Measurements from ENCODE around the gene CALCOCO2. TPM values are rescaled to one million over a fixed set of nuclear protein-coding genes. Genes with fewer than 3 reads are reported as not detected.

CALCOCO2 gene
- total and polyA plus RNA-seq, 2 experiments from 2014 or later, result 14.4 to 16.3 TPM

DNA sequence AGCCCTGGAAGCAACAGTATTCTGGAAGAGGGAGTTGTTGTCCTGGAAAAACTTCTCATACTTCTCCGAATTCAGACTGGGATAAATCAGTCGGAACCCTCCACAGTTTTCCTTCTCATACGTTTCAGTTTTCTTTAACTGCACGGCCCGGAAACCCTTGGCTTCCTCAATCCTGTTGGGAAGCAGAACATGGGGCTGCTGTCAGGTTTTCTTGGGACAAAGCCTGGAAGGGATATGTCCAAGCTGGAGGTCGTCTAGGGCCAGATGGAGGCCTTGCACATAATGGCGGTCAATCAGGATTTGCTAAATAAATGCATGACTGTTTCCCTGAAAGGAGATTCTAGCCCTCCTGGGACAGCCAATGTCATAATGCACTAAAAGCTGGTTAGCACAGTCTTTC is 43.0 kb upstream of the CALCOCO2 start:
- ATAC-seq, result no peak
- H3K4me2 ChIP-seq, result no peak overlapping the region
- H3K4me3 Mint-ChIP-seq, result no peak overlapping the region

DNA sequence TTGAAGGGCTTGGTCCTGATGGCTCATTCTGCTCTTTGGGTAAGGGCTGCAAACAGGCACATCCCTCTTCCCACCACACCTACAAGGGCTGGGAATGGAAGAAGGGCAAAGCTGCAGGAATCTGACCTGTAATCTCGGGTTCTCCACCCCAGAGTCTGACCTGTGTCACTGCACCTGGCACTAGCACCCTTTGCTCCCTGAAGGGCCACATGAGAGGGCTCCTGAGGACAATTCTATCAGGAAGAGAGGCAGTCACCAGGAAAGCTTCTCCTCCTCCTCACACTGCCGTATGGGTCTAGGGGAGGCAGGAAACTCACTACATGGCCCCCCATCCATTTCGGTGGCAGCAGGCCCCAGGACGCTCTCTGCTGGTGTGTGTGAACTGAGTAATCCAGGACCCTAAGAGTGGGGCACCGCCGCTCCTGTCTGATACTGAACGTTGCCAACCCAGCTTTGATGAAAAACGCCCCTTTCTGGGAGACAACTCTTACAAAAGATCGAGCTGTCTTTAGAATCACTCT is 40.2 kb upstream of the CALCOCO2 start:
- TF ChIP-seq JUNB (IDR thresholded peaks at IDR 0.05; ENCODE audit: unreplicated experiment), result no peak
- Histone ChIP-seq H3K4me1 (ENCODE audit: insufficient read depth) (no peaks in the 10 kb centered on the region), H3K36me3 (ENCODE audit: insufficient read depth) (no peaks in the 10 kb centered on the region), H3K27ac (ENCODE audit: low read depth) (no peak overlapping the region), H4K20me1 (replicated peaks; ENCODE audit: insufficient read depth) (no peaks in the 10 kb centered on the region), H2AFZ (no peak overlapping the region), H3F3A (replicated peaks; ENCODE audit: low read depth) (0 out of 2 replicates have a peak, but pooled peaks cover 2% of the 10 kb centered on the region), H3K9me2 (ENCODE audit: insufficient read depth) (no peaks in the 10 kb centered on the region), H3K4me3 (no peak overlapping the region), H3K4me2 (no peak overlapping the region), H3K79me2 (replicated peaks; ENCODE audit: insufficient read depth) (no peaks in the 10 kb centered on the region), H3K27me3 (ENCODE audit: insufficient read depth) (peaks cover 15% of the 10 kb centered on the region; the same call in 1 of the 2 replicates)
- Mint-ChIP-seq H3K9me3 (no peaks in the 10 kb centered on the region), H3K36me3 (ENCODE audit: low read depth) (no peaks in the 10 kb centered on the region; the same call in 2 of the 3 replicates), H3K27me3 (ENCODE audit: insufficient read depth, low read depth, poor library complexity) (peaks cover 14% of the 10 kb centered on the region), H3K4me3 (no peak overlapping the region), H3K27ac (no peak overlapping the region), H3K4me1 (peaks cover 6% of the 10 kb centered on the region)
- ATAC-seq (peak; percentile 44), DNase-seq (ENCODE audit: low spot score) (no peak)

More for the DNA sequence above, 43.0 kb upstream of the CALCOCO2 start:
- Histone ChIP-seq H3K4me1 (ENCODE audit: insufficient read depth) (no peaks in the 10 kb centered on the region), H3K79me2 (replicated peaks; ENCODE audit: insufficient read depth) (no peaks in the 10 kb centered on the region), H3K27ac (ENCODE audit: low read depth) (no peak overlapping the region), H3K9me2 (ENCODE audit: insufficient read depth) (no peaks in the 10 kb centered on the region), H3K27me3 (ENCODE audit: insufficient read depth) (peaks cover 15% of the 10 kb centered on the region; the same call in 1 of the 2 replicates), H2AFZ (no peak overlapping the region), H3K36me3 (ENCODE audit: insufficient read depth) (no peaks in the 10 kb centered on the region), H4K20me1 (replicated peaks; ENCODE audit: insufficient read depth) (no peaks in the 10 kb centered on the region), H3K4me3 (no peak overlapping the region), H3F3A (replicated peaks; ENCODE audit: low read depth) (no peaks in the 10 kb centered on the region)
- no peaks in the 10 kb centered on the region; the same call in 2 of the 3 replicates for H3K36me3 Mint-ChIP-seq (ENCODE audit: low read depth)
- peaks cover 6% of the 10 kb centered on the region for H3K4me1 Mint-ChIP-seq
- DNase-seq (ENCODE audit: low spot score), result no peak
- no peak overlapping the region for H3K27ac Mint-ChIP-seq
- no peak for TF ChIP-seq EZH2 (IDR thresholded peaks at IDR 0.05; ENCODE audit: low read depth, unreplicated experiment)
- TF ChIP-seq ZNF114 (CRISPR knock-in tag; IDR thresholded peaks at IDR 0.05), result no peak
- no peak for TF ChIP-seq CREB1 (CRISPR knock-in tag; IDR thresholded peaks at IDR 0.05; ENCODE audit: low read depth)
- TF ChIP-seq, protein P1, sequence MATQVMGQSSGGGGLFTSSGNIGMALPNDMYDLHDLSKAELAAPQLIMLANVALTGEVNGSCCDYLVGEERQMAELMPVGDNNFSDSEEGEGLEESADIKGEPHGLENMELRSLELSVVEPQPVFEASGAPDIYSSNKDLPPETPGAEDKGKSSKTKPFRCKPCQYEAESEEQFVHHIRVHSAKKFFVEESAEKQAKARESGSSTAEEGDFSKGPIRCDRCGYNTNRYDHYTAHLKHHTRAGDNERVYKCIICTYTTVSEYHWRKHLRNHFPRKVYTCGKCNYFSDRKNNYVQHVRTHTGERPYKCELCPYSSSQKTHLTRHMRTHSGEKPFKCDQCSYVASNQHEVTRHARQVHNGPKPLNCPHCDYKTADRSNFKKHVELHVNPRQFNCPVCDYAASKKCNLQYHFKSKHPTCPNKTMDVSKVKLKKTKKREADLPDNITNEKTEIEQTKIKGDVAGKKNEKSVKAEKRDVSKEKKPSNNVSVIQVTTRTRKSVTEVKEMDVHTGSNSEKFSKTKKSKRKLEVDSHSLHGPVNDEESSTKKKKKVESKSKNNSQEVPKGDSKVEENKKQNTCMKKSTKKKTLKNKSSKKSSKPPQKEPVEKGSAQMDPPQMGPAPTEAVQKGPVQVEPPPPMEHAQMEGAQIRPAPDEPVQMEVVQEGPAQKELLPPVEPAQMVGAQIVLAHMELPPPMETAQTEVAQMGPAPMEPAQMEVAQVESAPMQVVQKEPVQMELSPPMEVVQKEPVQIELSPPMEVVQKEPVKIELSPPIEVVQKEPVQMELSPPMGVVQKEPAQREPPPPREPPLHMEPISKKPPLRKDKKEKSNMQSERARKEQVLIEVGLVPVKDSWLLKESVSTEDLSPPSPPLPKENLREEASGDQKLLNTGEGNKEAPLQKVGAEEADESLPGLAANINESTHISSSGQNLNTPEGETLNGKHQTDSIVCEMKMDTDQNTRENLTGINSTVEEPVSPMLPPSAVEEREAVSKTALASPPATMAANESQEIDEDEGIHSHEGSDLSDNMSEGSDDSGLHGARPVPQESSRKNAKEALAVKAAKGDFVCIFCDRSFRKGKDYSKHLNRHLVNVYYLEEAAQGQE (IDR thresholded peaks at IDR 0.05; ENCODE audit: unreplicated experiment), result no peak
- peaks cover 13% of the 10 kb centered on the region for H3K27me3 Mint-ChIP-seq (ENCODE audit: insufficient read depth, low read depth, poor library complexity)
- H3K9me3 Mint-ChIP-seq, result no peaks in the 10 kb centered on the region
